AG08396 (cell line): ENCODE data around the gene CERK.

ENCODE experiments used
- DNase-seq: peaks from one replicate; pipeline ENCODE4 v3.0.0; 2012; ENCODE audit warnings: low spot score, mixed read lengths

Gene CERK

GRCh38 chr22:46662226-46662625, 75.8 kb downstream of the CERK start:
- no peak for DNase-seq

GRCh38 chr22:46661221-46661851, 76.7 kb downstream of the CERK start:
- no peak for DNase-seq

GRCh38 chr22:46660604-46661201, 77.3 kb downstream of the CERK start:
- DNase-seq: no peak

- DNase-seq: no peak
These were observed 78.3 kb downstream of the CERK start for GRCh38 chr22:46659791-46660186.

GRCh38 chr22:46659059-46659790, 78.8 kb downstream of the CERK start:
- no peak for DNase-seq

- no peak for DNase-seq
These were observed 79.8 kb downstream of the CERK start for GRCh38 chr22:46657996-46658947.

- DNase-seq: no peak
These were observed 80.4 kb downstream of the CERK start for GRCh38 chr22:46657655-46657953.

GRCh38 chr22:46656856-46657654, 81.0 kb downstream of the CERK start:
- DNase-seq: no peak

GRCh38 chr22:46655861-46656608, 82.0 kb downstream of the CERK start:
- DNase-seq: no peak

- DNase-seq: no peak
These were observed 83.0 kb downstream of the CERK start for GRCh38 chr22:46654927-46655595.

- no peak for DNase-seq
These were observed 83.6 kb downstream of the CERK start for GRCh38 chr22:46654426-46654825.

- DNase-seq: no peak
These were observed 84.5 kb downstream of the CERK start for GRCh38 chr22:46653596-46653995.

- DNase-seq: no peak
These were observed 85.2 kb downstream of the CERK start for GRCh38 chr22:46652847-46653331.

GRCh38 chr22:46652081-46652846, 85.8 kb downstream of the CERK start:
- DNase-seq: no peak

GRCh38 chr22:46651316-46651715, 86.7 kb downstream of the CERK start:
- DNase-seq: no peak

GRCh38 chr22:46650078-46650810, 87.8 kb downstream of the CERK start:
- DNase-seq: no peak

- DNase-seq: peak; percentile 77
These were observed 88.6 kb downstream of the CERK start for GRCh38 chr22:46649141-46650077.
